C4-2B (cell line): ENCODE results near the gene MIB2.

ENCODE experiments used
- H3K27ac ChIP-seq: fragments of 450-650 bp; 2 replicates; pipeline ENCODE4 v1.5.1; 2017
- ZFX ChIP-seq: fragments of 450-650 bp; IDR thresholded peaks from 2 replicates; pipeline ENCODE4 v1.6.1; 2017
- TF ChIP-seq, protein P1 (sequence below): fragments of 450-650 bp; conservative IDR thresholded peaks from 2 replicates; pipeline ENCODE4 v1.5.1; 2017; ENCODE audit warnings: mild to moderate bottlenecking

The MIB2 gene

DNA sequence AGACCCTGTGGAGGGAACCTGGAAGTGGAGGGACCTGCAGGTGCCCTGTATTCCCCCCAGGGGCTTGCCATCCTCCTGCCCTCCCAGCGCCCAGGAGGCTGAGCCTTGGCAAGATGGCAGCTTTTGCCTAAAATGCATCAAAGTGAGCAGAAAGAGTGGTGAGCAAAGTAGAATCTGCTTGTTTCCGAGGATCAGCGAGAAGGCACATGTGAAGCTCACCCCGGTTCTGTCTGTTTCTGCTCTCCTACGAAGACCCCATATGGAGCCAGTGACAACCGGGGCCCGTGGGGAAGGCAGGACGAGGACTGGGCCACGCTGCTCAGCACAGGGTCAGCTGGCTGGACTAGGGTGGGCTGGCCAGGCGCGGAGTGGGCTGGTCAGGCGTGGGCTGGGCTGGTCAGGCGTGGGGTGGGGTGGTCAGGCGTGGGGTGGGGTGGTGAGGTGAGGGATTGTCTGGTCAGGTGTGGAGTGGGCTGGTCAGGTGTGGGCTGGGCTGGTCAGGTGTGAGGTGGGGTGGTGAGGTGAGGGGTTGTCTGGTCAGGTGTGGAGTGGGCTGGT, 10.2 kb upstream of the MIB2 start:
- TF ChIP-seq, protein P1, sequence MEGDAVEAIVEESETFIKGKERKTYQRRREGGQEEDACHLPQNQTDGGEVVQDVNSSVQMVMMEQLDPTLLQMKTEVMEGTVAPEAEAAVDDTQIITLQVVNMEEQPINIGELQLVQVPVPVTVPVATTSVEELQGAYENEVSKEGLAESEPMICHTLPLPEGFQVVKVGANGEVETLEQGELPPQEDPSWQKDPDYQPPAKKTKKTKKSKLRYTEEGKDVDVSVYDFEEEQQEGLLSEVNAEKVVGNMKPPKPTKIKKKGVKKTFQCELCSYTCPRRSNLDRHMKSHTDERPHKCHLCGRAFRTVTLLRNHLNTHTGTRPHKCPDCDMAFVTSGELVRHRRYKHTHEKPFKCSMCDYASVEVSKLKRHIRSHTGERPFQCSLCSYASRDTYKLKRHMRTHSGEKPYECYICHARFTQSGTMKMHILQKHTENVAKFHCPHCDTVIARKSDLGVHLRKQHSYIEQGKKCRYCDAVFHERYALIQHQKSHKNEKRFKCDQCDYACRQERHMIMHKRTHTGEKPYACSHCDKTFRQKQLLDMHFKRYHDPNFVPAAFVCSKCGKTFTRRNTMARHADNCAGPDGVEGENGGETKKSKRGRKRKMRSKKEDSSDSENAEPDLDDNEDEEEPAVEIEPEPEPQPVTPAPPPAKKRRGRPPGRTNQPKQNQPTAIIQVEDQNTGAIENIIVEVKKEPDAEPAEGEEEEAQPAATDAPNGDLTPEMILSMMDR = no peak
- TF ChIP-seq ZFX = no peak
- no peak overlapping the region for H3K27ac ChIP-seq

DNA sequence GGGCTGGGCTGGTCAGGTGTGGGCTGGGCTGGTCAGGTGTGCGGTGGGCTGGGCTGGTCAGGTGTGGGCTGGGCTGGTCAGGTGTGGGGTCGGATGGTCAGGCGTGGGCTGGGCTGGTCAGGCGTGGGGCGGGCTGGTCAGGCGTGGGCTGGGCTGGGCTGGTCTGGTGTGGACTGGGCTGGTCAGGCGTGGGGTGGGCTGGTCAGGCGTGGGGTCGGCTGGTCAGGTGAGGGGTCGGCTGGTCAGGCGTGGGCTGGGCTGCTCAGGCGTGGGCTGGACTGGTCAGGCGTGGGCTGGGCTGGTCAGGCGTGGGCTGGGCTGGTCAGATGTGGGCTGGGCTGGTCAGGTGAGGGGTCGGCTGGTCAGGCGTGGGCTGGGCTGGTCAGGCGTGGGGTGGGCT, 9.6 kb upstream of the MIB2 start:
- H3K27ac ChIP-seq = no peak overlapping the region
- TF ChIP-seq, protein P1 = no peak
- no peak for TF ChIP-seq ZFX

DNA sequence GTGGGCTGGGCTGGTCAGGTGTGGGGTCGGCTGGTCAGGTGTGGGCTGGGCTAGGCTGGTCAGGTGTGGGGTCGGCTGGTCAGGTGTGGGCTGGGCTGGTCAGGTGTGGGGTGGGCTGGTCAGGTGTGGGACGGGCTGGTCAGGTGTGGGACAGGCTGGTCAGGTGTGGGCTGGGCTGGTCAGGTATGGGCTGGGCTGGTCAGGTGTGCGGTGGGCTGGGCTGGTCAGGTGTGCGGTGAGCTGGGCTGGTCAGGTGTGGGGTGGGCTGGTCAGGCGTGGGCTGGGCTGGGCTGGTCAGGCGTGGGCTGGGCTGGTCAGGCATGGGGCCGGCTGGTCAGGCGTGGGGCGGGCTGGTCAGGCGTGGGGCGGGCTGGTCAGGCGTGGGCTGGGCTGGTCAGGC, 9.1 kb upstream of the MIB2 start:
- no peak overlapping the region for H3K27ac ChIP-seq
- TF ChIP-seq, protein P1 = no peak
- no peak for TF ChIP-seq ZFX

DNA sequence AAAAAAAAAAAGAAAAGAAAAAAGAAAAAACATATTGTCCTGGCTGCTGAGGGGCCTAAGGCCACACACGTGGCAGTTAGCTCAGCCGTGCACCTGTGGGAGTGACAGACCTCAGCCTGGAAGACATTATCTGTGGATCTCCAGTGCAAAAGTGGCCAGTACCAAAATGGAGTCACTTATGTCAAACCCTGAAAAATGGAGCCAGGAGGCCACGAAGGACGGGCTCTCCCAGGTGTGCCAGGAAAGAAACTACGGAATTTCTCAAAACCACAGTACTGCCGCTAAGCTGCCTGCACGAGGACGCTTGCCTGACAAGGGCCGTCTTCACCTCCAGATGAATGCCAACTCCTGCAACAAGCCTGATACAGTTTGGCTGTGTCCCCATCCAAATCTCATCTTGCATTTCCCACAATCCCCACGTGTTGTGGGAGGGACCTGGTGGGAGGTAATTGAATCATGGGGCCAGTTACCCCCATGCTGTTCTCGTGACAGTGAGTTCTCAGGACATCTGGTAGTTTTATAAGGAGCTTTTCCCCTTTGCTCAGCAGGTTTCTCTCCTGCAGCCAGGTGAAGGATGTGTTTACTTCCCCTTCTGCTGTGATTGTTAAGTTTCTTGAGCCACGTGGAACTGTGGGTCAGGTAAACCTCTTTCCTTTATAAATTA, 5.3 kb upstream of the MIB2 start:
- no peak for TF ChIP-seq ZFX
- TF ChIP-seq, protein P1 = no peak
- H3K27ac ChIP-seq = 0 out of 2 replicates have a peak overlapping the region, but pooled peaks have one; percentile 3

DNA sequence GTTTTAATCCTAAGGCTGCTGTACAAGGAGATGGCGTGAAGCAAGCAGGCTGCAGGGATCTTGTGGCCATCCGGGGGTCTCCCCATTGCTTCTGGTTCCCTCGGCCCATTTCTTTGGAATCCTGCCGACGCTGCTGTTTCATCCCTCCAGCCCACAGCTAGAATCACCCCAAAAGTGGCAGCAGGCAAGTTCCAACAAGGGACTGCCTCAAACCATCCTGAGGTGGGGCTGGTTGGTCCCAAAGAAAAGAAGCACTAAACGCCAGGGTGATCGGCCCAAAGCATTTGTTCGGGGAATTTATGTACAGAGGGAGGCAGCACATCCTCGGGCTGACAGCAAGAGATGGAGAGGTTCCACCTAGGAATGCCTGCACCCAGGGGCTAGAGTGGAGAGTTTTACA, 4.5 kb upstream of the MIB2 start:
- TF ChIP-seq, protein P1 = no peak
- no peak for TF ChIP-seq ZFX
- no peak overlapping the region for H3K27ac ChIP-seq

DNA sequence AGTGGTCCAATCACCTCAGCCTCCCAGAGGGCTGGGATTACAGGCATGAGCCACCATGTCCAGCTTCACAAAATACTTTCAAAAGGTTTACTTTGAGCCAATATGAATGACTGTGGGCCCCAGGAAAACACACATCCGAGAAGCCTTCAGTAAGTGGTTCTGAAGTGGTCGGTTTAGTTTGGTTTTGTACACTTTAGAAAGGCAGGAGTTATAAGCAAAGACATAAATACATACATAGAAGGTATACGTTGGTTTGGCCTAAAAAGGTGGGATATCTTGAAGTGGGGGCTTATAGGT, 3.2 kb upstream of the MIB2 start:
- no peak overlapping the region for H3K27ac ChIP-seq
- no peak for TF ChIP-seq ZFX
- TF ChIP-seq, protein P1 = no peak

DNA sequence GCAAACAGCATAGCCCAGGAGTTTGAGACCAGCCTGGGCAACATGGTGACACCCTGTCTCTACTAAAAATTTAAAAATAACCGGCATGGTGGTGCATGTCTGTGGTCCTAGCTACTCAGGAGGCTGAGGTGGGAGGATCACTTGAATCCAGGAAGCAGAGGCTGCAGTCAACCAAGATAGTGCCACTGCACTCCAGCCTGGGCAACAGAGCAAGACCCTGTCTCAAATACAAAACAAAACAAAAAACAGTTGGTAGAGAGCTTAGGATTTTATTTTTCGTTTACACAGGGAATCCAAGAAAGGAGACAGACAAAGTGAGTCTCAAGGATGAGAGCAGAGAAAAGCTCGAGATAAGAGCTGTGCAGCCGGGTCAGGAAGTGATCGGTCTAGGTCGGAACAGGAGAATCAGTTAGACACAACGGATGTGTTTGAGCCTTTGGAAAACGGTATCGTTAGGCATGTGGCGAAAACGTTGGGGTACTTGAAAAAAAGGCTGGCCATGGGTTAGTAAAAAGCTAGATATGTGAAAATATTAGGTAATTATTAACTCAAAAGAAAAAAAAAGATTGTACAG, 1.7 kb upstream of the MIB2 start:
- peak overlapping the region; percentile 97 for H3K27ac ChIP-seq
- TF ChIP-seq ZFX = no peak
- TF ChIP-seq, protein P1 = no peak
